Measurements from ENCODE around the gene RPAIN. TPM values are rescaled to one million over a fixed set of nuclear protein-coding genes. Genes with fewer than 3 reads are reported as not detected.

Gene RPAIN
- polyA plus RNA-seq, 1 donor from 2014 or later: 451 TPM

GRCh38 chr17:5408186-5408585 lies 11.8 kb upstream of the RPAIN start:
- peaks cover 8% of the 10 kb centered on the region for H3K36me3 ChIP-seq (ENCODE audit: insufficient read depth, low read length)
- H3K27ac ChIP-seq (ENCODE audit: low read length): no peak overlapping the region
- no peak overlapping the region for H3K9ac ChIP-seq (ENCODE audit: low read length)
- no peak overlapping the region for H2AFZ ChIP-seq (ENCODE audit: low read depth, low read length)
- TF ChIP-seq CTCF (IDR thresholded peaks at IDR 0.05; ENCODE audit: poor library complexity, severe bottlenecking) (no peak), TAF1 (IDR thresholded peaks at IDR 0.05; ENCODE audit: low read depth) (no peak), EZH2 (IDR thresholded peaks at IDR 0.05; ENCODE audit: borderline replicate concordance, insufficient read depth, low read length, poor library complexity, severe bottlenecking) (no peak), SMC3 (conservative IDR thresholded peaks at IDR 0.05; ENCODE audit: poor library complexity) (no peak), REST (IDR thresholded peaks at IDR 0.05; ENCODE audit: borderline replicate concordance) (no peak), RAD21 (conservative IDR thresholded peaks at IDR 0.05) (no peak), MXI1 (conservative IDR thresholded peaks at IDR 0.05; ENCODE audit: poor library complexity, severe bottlenecking) (no peak), EP300 (conservative IDR thresholded peaks at IDR 0.05; ENCODE audit: poor library complexity, severe bottlenecking) (no peak), POLR2AphosphoS5 (IDR thresholded peaks at IDR 0.05) (no peak)
- no peaks in the 10 kb centered on the region for H3K9me3 ChIP-seq (ENCODE audit: low read length)
- H3K79me2 ChIP-seq (replicated peaks; ENCODE audit: insufficient read depth, low read length): no peaks in the 10 kb centered on the region
- H3K4me3 ChIP-seq (ENCODE audit: low read length): no peak overlapping the region
- H3K9me2 ChIP-seq (ENCODE audit: insufficient read depth, low read length): no peaks in the 10 kb centered on the region
- H3F3A ChIP-seq (ENCODE audit: insufficient read depth, low read length, poor library complexity, severe bottlenecking): no peaks in the 10 kb centered on the region
- H3K4me2 ChIP-seq (ENCODE audit: low read length): no peak overlapping the region
- H4K20me1 ChIP-seq (ENCODE audit: insufficient read depth): no peaks in the 10 kb centered on the region
- H3K27me3 ChIP-seq (ENCODE audit: insufficient read depth, low read depth, low read length): no peaks in the 10 kb centered on the region

GRCh38 chr17:5410594-5411272 lies 9.2 kb upstream of the RPAIN start:
- Histone ChIP-seq H3K9ac (ENCODE audit: low read length) (no peak overlapping the region), H3F3A (ENCODE audit: insufficient read depth, low read length, poor library complexity, severe bottlenecking) (no peaks in the 10 kb centered on the region), H3K4me3 (ENCODE audit: low read length) (no peak overlapping the region), H3K9me2 (ENCODE audit: insufficient read depth, low read length) (no peaks in the 10 kb centered on the region), H3K9me3 (ENCODE audit: low read length) (no peaks in the 10 kb centered on the region), H3K27ac (ENCODE audit: low read length) (no peak overlapping the region), H2AFZ (ENCODE audit: low read depth, low read length) (no peak overlapping the region), H3K27me3 (ENCODE audit: insufficient read depth, low read depth, low read length) (no peaks in the 10 kb centered on the region), H3K4me2 (ENCODE audit: low read length) (no peak overlapping the region), H3K36me3 (ENCODE audit: insufficient read depth, low read length) (peaks cover 3% of the 10 kb centered on the region), H4K20me1 (ENCODE audit: insufficient read depth) (no peaks in the 10 kb centered on the region), H3K79me2 (replicated peaks; ENCODE audit: insufficient read depth, low read length) (peaks cover 8% of the 10 kb centered on the region)
- TF ChIP-seq POLR2AphosphoS5 (IDR thresholded peaks at IDR 0.05) (no peak), MXI1 (conservative IDR thresholded peaks at IDR 0.05; ENCODE audit: poor library complexity, severe bottlenecking) (no peak), REST (IDR thresholded peaks at IDR 0.05; ENCODE audit: borderline replicate concordance) (no peak), CTCF (IDR thresholded peaks at IDR 0.05; ENCODE audit: poor library complexity, severe bottlenecking) (no peak), RAD21 (conservative IDR thresholded peaks at IDR 0.05) (no peak), EP300 (conservative IDR thresholded peaks at IDR 0.05; ENCODE audit: poor library complexity, severe bottlenecking) (no peak)
